Keratinocyte (primary cell): ENCODE data around the gene PCDH15. TPM values are rescaled to one million over a fixed set of nuclear protein-coding genes. Genes with fewer than 3 reads are reported as not detected.

Experiments used
- DNase-seq: peaks from one replicate; pipeline ENCODE4 v3.0.0-alpha.2; 2011; ENCODE audit warnings: low read depth, missing footprints, low spot score
- FAIRE-seq: peaks from 2 replicates; lab custom pipeline; 2011; peaks lifted over from hg19 to GRCh38; lab: Jason Lieb, UNC
- H2AFZ ChIP-seq: 2 replicates; pipeline ENCODE4 v1.6.0; 2012; ENCODE audit warnings: low read length, control low read depth, inconsistent platforms; ENCODE audit not compliant: control insufficient read depth
- H3K27ac ChIP-seq: 2 replicates; pipeline ENCODE4 v1.5.1; 2011; ENCODE audit warnings: low read length; ENCODE audit not compliant: control insufficient read depth, insufficient read depth
- H3K27me3 ChIP-seq: 3 replicates; pipeline ENCODE4 v1.6.0; 2011; ENCODE audit warnings: low read length; ENCODE audit not compliant: control insufficient read depth, insufficient read depth; ENCODE audit errors: extremely low read depth
- H3K36me3 ChIP-seq, 2 experiments: 2 replicates in 1 of 2; 3 replicates in 1 of 2; pipeline ENCODE4 v1.5.1; 2011; ENCODE audit warnings: low read length in 2 of 2, mild to moderate bottlenecking in 1 of 2; ENCODE audit not compliant: control insufficient read depth in 2 of 2, insufficient read depth in 2 of 2; ENCODE audit errors: extremely low read depth in 1 of 2
- H3K4me1 ChIP-seq: 3 replicates; pipeline ENCODE4 v1.5.1; 2011; ENCODE audit warnings: low read length; ENCODE audit not compliant: control insufficient read depth, insufficient read depth; ENCODE audit errors: extremely low read depth
- H3K4me2 ChIP-seq: 3 replicates; pipeline ENCODE4 v1.6.0; 2011; ENCODE audit warnings: low read depth, low read length; ENCODE audit not compliant: control insufficient read depth, insufficient read depth; ENCODE audit errors: extremely low read depth
- H3K4me3 ChIP-seq, 3 experiments: fragments of 200-600 bp in 1 of 3; sonication (generic) in 1 of 3; 2 replicates in 2 of 3; 3 replicates in 1 of 3; pipeline ENCODE4 v1.5.1; 2011 to 2016; ENCODE audit warnings: low read length in 3 of 3, mild to moderate bottlenecking in 3 of 3, control low read depth in 2 of 3, inconsistent platforms in 1 of 3, low read depth in 1 of 3, mixed read lengths in 1 of 3, mixed run types in 1 of 3, moderate library complexity in 1 of 3; ENCODE audit not compliant: control insufficient read depth in 2 of 3, insufficient read depth in 2 of 3; ENCODE audit errors: extremely low read depth in 1 of 3
- H3K79me2 ChIP-seq: 2 replicates; pipeline ENCODE4 v1.6.0; 2012; ENCODE audit warnings: low read length; ENCODE audit not compliant: control insufficient read depth, insufficient read depth
- H3K9ac ChIP-seq: 3 replicates; pipeline ENCODE4 v1.6.0; 2011; ENCODE audit warnings: low read length; ENCODE audit not compliant: control insufficient read depth, insufficient read depth; ENCODE audit errors: extremely low read depth
- H3K9me1 ChIP-seq: 3 replicates; pipeline ENCODE4 v1.6.0; 2011; ENCODE audit warnings: low read length; ENCODE audit not compliant: control insufficient read depth, insufficient read depth; ENCODE audit errors: extremely low read depth
- H3K9me3 ChIP-seq: 2 replicates; pipeline ENCODE4 v1.5.1; 2012; ENCODE audit warnings: low read depth, low read length; ENCODE audit not compliant: control insufficient read depth
- H4K20me1 ChIP-seq: 3 replicates; pipeline ENCODE4 v1.6.0; 2011; ENCODE audit warnings: low read length; ENCODE audit not compliant: control insufficient read depth, insufficient read depth; ENCODE audit errors: extremely low read depth
- CTCF ChIP-seq, 3 experiments: IDR thresholded peaks in 1 of 3; conservative IDR thresholded peaks in 1 of 3; optimal IDR thresholded peaks in 1 of 3; 2 replicates in 2 of 3; 3 replicates in 1 of 3; pipeline versions ENCODE3 to v1.5.1; 2011; ENCODE audit warnings: low read length in 3 of 3, mild to moderate bottlenecking in 3 of 3, moderate library complexity in 2 of 3, control low read depth in 1 of 3, inconsistent platforms in 1 of 3; ENCODE audit not compliant: insufficient read depth in 2 of 3; ENCODE audit errors: extremely low read depth in 1 of 3
- EZH2 ChIP-seq: IDR thresholded peaks from one replicate; pipeline ENCODE4 v1.6.1; 2012; ENCODE audit warnings: inconsistent platforms, mild to moderate bottlenecking, low read length, moderate library complexity
- dilution Hi-C: fragments of 300-500 bp; cut with MboI; formaldehyde crosslinking; loops from one replicate; pipeline ENCODE4 v1.7.0; 2020; ENCODE audit warnings: low sequenced_read_pairs; ENCODE audit not compliant: extremely low pct_ligation_motif_present
- polyA plus RNA-seq, 5 experiments: library from polyadenylated mRNA; depleted of rRNA in 3 of 5; stranded (reverse) in 3 of 5; stranded (forward) in 1 of 5; unstranded in 1 of 5; fragments of >200 nt; gene quantifications; 1 replicate in 1 of 5; 2 replicates in 3 of 5; 3 replicates in 1 of 5; pipeline versions ENCODE4 v1.2.1 to v1.2.3, GENCODE V29; 2011 to 2012; ENCODE audit warnings: missing spikeins in 2 of 5, low read depth in 1 of 5, low replicate concordance in 1 of 5

PCDH15 gene
- polyA plus RNA-seq, 1 donor (not counting 4 experiments of a cell fraction or from before 2014, with no cell fraction given) = not detected

GRCh38 chr10:54469587-54470323 lies 331.3 kb downstream of the PCDH15 start:
- H3K36me3 ChIP-seq = no peaks in the 10 kb centered on the region
- H3K27ac ChIP-seq = no peak overlapping the region
- no peak overlapping the region for H3K9ac ChIP-seq
- FAIRE-seq (no peak), DNase-seq (no peak)
- no peaks in the 10 kb centered on the region for H3K79me2 ChIP-seq
- H3K9me3 ChIP-seq = peaks cover 2% of the 10 kb centered on the region
- no peaks in the 10 kb centered on the region for H4K20me1 ChIP-seq
- TF ChIP-seq EZH2 = no peak
- no peaks in the 10 kb centered on the region for H3K9me1 ChIP-seq
- H3K27me3 ChIP-seq = no peaks in the 10 kb centered on the region
- H3K4me3 ChIP-seq = no peak overlapping the region
- H2AFZ ChIP-seq = no peak overlapping the region
- no peaks in the 10 kb centered on the region for H3K4me1 ChIP-seq
- dilution Hi-C loops = no loop called here
- no peak overlapping the region for H3K4me2 ChIP-seq

- Histone ChIP-seq H3K79me2 (no peaks in the 10 kb centered on the region), H2AFZ (no peak overlapping the region), H3K4me2 (no peak overlapping the region), H3K27me3 (no peaks in the 10 kb centered on the region), H3K4me1 (no peaks in the 10 kb centered on the region), H3K4me3 (no peak overlapping the region), H3K36me3 (no peaks in the 10 kb centered on the region), H3K9me3 (no peaks in the 10 kb centered on the region), H3K9me1 (no peaks in the 10 kb centered on the region), H3K9ac (no peak overlapping the region), H4K20me1 (no peaks in the 10 kb centered on the region), H3K27ac (no peak overlapping the region)
- FAIRE-seq (no peak), DNase-seq (no peak)
- no peak for TF ChIP-seq CTCF (optimal IDR thresholded peaks at IDR 0.05 in 1 of 3, IDR thresholded peaks at IDR 0.05 in 1 of 3, conservative IDR thresholded peaks at IDR 0.05 in 1 of 3; ENCODE audit: extremely low read depth in 1 of 3, insufficient read depth in 2 of 3, low read length in 3 of 3)
- TF ChIP-seq EZH2 = no peak
- dilution Hi-C loops = no loop called here
These were observed 346.8 kb downstream of the PCDH15 start for GRCh38 chr10:54454271-54454670.
